ENCODE data around the gene IFT25. TPM values are rescaled to one million over a fixed set of nuclear protein-coding genes. Genes with fewer than 3 reads are reported as not detected.

The IFT25 gene
- polyA plus RNA-seq, 1 experiment: 54.2 TPM

DNA sequence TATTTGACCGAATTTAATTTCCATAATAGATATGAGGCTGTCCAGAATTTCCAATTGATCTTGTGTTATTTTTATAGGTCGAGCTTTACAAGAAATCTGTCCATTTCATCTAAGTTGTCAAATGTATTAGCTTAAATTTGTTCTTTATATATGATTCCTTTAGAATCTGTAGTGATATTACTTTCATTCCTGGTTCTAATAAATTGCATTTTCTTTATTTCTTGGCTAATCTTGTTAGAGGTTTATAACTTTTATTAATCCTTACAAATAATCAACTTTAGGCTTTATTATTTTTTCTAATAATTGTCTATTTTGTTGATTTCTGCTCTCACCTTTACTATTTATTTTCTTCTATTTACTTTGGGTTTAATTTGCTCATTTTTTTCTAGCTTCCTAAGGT lies 14.0 kb downstream of the IFT25 start:
- CTCF ChIA-PET: interaction anchor here (1.3 kb wide), 2 partner anchors 14 to 53 kb away, joined by 4 to 5 read pairs; partner anchors contain the start of genes IFT25 and LRRC42

GRCh38 chr1:53930932-53931331 lies 14.6 kb downstream of the IFT25 start:
- no peak overlapping the region for H3K27ac ChIP-seq (ENCODE audit: low read depth, low read length)
- ChIA-PET POLR2A (no interaction called here), CTCF (interaction anchor here (1.3 kb wide), 2 partner anchors 15 to 52 kb away, joined by 4 to 5 read pairs; partner anchors contain the start of genes IFT25 and LRRC42)
- no peak overlapping the region for H3K4me3 ChIP-seq (ENCODE audit: low read depth, low read length)
- H3K27me3 ChIP-seq (ENCODE audit: control insufficient read depth, insufficient read depth, low read length): no peaks in the 10 kb centered on the region
- H3K9me3 ChIP-seq (ENCODE audit: control insufficient read depth, insufficient read depth, low read length): peaks cover 23% of the 10 kb centered on the region
- no peak for TF ChIP-seq CTCF (IDR thresholded peaks at IDR 0.05; ENCODE audit: low read depth, low read length)
- no peak for DNase-seq (ENCODE audit: low read depth, low spot score)

More for the DNA sequence above, 14.0 kb downstream of the IFT25 start:
- no peak overlapping the region for H3K27ac ChIP-seq (ENCODE audit: low read depth, low read length)
- TF ChIP-seq CTCF (IDR thresholded peaks at IDR 0.05; ENCODE audit: low read depth, low read length): no peak
- H3K9me3 ChIP-seq (ENCODE audit: control insufficient read depth, insufficient read depth, low read length): peaks cover 26% of the 10 kb centered on the region
- POLR2A ChIA-PET: no interaction called here
- no peak for DNase-seq (ENCODE audit: low read depth, low spot score)
- H3K27me3 ChIP-seq (ENCODE audit: control insufficient read depth, insufficient read depth, low read length): no peaks in the 10 kb centered on the region
- H3K4me3 ChIP-seq (ENCODE audit: low read depth, low read length): no peak overlapping the region

DNA sequence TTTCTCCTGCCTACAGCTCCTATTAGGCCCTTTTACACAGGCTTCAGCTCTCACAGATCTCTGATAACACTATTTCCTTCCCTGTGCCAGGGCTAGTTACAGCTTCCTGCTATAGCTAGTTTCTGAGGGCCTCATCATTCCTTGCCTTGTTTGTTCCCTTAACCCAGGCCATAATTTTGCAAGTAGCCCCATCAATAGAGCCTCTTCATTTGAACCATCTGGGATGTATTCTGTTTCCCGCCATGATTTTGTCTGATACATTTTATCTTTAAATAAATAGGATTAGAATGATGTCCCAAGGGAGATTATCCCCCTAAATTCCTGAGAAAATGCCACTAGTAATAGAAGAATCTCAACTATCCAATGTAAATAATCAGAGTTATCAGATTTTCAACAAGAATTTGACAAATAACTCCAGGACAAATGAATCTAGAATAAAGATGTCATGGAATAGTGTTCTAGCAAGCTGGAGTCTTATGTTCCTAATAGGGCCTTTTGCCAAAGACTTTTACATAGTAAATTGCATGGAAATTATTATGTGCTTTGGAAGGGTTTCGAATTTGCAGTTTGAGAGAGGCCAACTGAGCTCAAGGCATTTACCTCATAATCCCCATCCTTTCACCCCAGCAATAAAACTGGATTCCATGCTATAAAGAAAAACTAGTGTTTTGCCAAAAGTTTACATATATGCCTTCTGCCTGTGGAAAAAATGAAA lies 16.1 kb downstream of the IFT25 start:
- DNase-seq (ENCODE audit: low read depth, low spot score): no peak
- Histone ChIP-seq H3K9me3 (ENCODE audit: control insufficient read depth, insufficient read depth, low read length) (peaks cover 14% of the 10 kb centered on the region), H3K4me3 (ENCODE audit: low read depth, low read length) (no peak overlapping the region), H3K27ac (ENCODE audit: low read depth, low read length) (no peak overlapping the region), H3K27me3 (ENCODE audit: control insufficient read depth, insufficient read depth, low read length) (no peaks in the 10 kb centered on the region)
- TF ChIP-seq CTCF (IDR thresholded peaks at IDR 0.05; ENCODE audit: low read depth, low read length): no peak
- ChIA-PET POLR2A (no interaction called here), CTCF (no interaction called here)

GRCh38 chr1:53927376-53927881 lies 18.1 kb downstream of the IFT25 start:
- ChIA-PET CTCF (interaction anchor here (0.5 kb wide), 1 partner anchor 357 kb away, joined by 3 read pairs; no protein-coding TSS in a partner anchor), POLR2A (no interaction called here)
- H3K9me3 ChIP-seq (ENCODE audit: control insufficient read depth, insufficient read depth, low read length): peaks cover 6% of the 10 kb centered on the region
- no peak overlapping the region for H3K27ac ChIP-seq (ENCODE audit: low read depth, low read length)
- no peaks in the 10 kb centered on the region for H3K27me3 ChIP-seq (ENCODE audit: control insufficient read depth, insufficient read depth, low read length)
- no peak for TF ChIP-seq CTCF (IDR thresholded peaks at IDR 0.05; ENCODE audit: low read depth, low read length)
- H3K4me3 ChIP-seq (ENCODE audit: low read depth, low read length): no peak overlapping the region
- DNase-seq (ENCODE audit: low read depth, low spot score): no peak

DNA sequence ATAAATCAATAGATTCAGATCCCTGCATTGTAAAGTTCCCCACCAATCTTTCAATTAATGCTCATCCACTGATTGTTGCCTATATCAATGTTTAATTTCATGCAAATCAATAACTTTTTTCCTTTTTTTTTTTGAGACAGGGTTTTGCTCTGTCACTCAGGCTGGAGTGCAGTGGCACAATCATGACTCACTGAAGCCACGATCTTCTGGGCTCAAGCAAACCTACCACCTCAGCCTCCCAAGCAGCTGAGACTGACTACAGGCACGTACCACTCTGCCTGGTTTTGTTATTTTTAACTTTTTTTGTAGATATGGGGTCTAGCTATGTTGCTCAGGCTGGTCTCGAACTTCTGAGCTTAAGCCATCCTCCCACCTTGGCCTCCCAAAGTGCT lies 25.8 kb downstream of the IFT25 start:
- DNase-seq (ENCODE audit: low read depth, low spot score): no peak
- TF ChIP-seq CTCF (IDR thresholded peaks at IDR 0.05; ENCODE audit: low read depth, low read length): no peak
- H3K27me3 ChIP-seq (ENCODE audit: control insufficient read depth, insufficient read depth, low read length): no peaks in the 10 kb centered on the region
- no peak overlapping the region for H3K4me3 ChIP-seq (ENCODE audit: low read depth, low read length)
- H3K9me3 ChIP-seq (ENCODE audit: control insufficient read depth, insufficient read depth, low read length): no peaks in the 10 kb centered on the region
- POLR2A ChIA-PET: no interaction called here
- CTCF ChIA-PET: no interaction called here
- no peak overlapping the region for H3K27ac ChIP-seq (ENCODE audit: low read depth, low read length)
